Activated B cell treated with CpG ODN at 0.5 μM for 24 hours (primary cell): Measurements from ENCODE around the gene HEATR5A. TPM values are rescaled to one million over a fixed set of nuclear protein-coding genes. Genes with fewer than 3 reads are reported as not detected.

Experiments used
- ATAC-seq: fragments of 200-7000 bp; cut with Tn5 transposase; one replicate; pipeline ENCODE4 v1.10.0; 2021; ENCODE audit warnings: low read depth, mild to moderate bottlenecking, moderate library complexity
- CTCF ChIA-PET: fragments of 350-600 bp; sonication (Branson Sonifier 250); formaldehyde crosslinking; loops from one replicate; lab custom pipeline; 2021; ENCODE audit warnings: antibody characterized with exemption; lab: Charles Lee
- POLR2A ChIA-PET: fragments of 350-600 bp; sonication (Branson Sonifier 250); formaldehyde crosslinking; loops from one replicate; lab custom pipeline; 2021; ENCODE audit warnings: antibody characterized with exemption; lab: Charles Lee
- DNase-seq: peaks from one replicate; pipeline ENCODE4 v3.0.0; 2022
- H3K27ac Mint-ChIP-seq: one replicate; pipeline ENCODE4 v1.8.0; 2020; ENCODE audit warnings: mixed read lengths
- H3K27me3 Mint-ChIP-seq: one replicate; pipeline ENCODE4 v1.8.0; 2021; ENCODE audit warnings: mixed read lengths
- H3K36me3 Mint-ChIP-seq: one replicate; pipeline ENCODE4 v1.8.0; 2021; ENCODE audit warnings: low read depth, mixed read lengths
- H3K4me1 Mint-ChIP-seq: one replicate; pipeline ENCODE4 v1.8.0; 2021; ENCODE audit warnings: mixed read lengths
- H3K4me3 Mint-ChIP-seq: one replicate; pipeline ENCODE4 v1.8.0; 2020; ENCODE audit warnings: mild to moderate bottlenecking, mixed read lengths
- H3K9me3 Mint-ChIP-seq: one replicate; pipeline ENCODE4 v1.8.0; 2020; ENCODE audit warnings: mixed read lengths
- intact Hi-C: fragments of 100-400 bp; cut with micrococcal nuclease; formaldehyde crosslinking; loops from one replicate; pipeline ENCODE4 v1.15.1; 2024
- total RNA-seq: library from RNA; stranded (reverse); gene quantifications from 2 replicates; pipeline ENCODE4 v1.2.3, GENCODE V29; 2022
- TF ChIP-seq, protein P1 (sequence below): fragments of 200-600 bp; IDR thresholded peaks from one replicate; pipeline ENCODE4 v1.8.0; 2022; ENCODE audit warnings: antibody characterized with exemption, mild to moderate bottlenecking

HEATR5A gene
- total RNA-seq, 1 donor from 2014 or later, result 13.2 TPM

DNA sequence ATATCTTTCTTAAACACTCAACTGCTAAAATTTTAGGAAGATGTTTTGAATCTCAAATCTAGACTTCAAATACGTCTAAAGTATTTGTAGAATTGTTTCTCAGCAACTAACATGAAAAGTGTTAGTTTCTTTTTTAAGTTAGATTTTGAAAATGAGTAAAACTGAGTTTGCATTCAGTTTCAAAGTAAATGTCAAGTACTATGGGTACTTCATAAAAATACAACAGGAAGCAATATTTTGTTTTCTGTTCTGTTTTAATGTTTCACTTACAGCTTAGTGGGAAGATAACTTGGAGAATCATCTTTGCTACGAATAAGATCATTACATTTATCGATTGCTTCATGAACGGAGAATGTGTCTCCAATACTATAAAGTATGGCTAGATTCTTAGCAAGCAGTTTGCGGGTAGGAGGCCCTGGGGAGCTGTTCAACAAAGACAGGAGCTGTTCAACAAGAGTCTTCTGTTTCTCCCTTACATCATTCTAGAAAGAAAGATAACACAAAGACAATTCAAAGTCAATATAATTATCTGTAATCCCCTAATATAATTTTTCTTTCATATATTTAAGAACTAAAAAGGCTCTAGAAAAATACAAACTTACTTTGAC is 20.2 kb downstream of the HEATR5A start:
- POLR2A ChIA-PET, result no interaction called here
- Mint-ChIP-seq H3K36me3 (peaks cover 48% of the 10 kb centered on the region), H3K9me3 (no peaks in the 10 kb centered on the region), H3K27me3 (no peaks in the 10 kb centered on the region), H3K27ac (no peak overlapping the region), H3K4me3 (no peak overlapping the region), H3K4me1 (no peaks in the 10 kb centered on the region)
- CTCF ChIA-PET, result no interaction called here
- intact Hi-C loops, result no loop called here
- no peak for DNase-seq
- no peak for ATAC-seq
- TF ChIP-seq, protein P1, sequence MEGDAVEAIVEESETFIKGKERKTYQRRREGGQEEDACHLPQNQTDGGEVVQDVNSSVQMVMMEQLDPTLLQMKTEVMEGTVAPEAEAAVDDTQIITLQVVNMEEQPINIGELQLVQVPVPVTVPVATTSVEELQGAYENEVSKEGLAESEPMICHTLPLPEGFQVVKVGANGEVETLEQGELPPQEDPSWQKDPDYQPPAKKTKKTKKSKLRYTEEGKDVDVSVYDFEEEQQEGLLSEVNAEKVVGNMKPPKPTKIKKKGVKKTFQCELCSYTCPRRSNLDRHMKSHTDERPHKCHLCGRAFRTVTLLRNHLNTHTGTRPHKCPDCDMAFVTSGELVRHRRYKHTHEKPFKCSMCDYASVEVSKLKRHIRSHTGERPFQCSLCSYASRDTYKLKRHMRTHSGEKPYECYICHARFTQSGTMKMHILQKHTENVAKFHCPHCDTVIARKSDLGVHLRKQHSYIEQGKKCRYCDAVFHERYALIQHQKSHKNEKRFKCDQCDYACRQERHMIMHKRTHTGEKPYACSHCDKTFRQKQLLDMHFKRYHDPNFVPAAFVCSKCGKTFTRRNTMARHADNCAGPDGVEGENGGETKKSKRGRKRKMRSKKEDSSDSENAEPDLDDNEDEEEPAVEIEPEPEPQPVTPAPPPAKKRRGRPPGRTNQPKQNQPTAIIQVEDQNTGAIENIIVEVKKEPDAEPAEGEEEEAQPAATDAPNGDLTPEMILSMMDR, result no peak

DNA sequence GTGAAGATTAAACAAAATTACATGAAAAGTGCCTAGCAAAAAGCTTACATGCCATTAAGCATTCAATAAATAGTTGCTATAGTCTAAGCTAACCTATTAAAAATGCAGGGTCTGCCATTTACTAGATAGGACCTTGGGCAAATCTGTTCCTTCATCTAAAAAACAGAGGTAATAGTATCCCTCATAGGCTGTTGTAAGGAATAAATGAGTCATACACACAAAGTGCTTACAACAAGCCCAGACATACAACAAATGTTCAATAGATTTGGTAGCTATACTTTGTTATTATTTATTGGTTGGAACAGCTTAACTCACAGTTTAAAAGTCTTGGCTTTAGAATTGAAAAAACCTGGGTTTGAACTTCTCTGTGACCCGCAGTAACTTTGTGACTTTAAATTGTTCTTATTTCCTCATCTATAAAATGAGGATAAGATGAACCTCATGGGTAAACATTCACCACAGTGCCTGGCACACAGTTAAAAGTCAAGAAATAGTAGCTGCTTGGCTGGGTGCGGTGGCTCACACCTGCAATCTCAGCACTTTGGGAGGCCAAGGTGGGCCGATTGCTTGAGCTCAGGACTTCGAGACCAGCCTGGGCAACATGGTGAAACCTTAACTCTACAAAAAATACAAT is 24.7 kb downstream of the HEATR5A start:
- no peak overlapping the region for H3K4me3 Mint-ChIP-seq
- CTCF ChIA-PET, result interaction anchor here (1.3 kb wide), 1 partner anchor 32 kb away, joined by 3 read pairs; no protein-coding TSS in a partner anchor
- H3K36me3 Mint-ChIP-seq, result peaks cover 41% of the 10 kb centered on the region
- POLR2A ChIA-PET, result no interaction called here
- no peaks in the 10 kb centered on the region for H3K9me3 Mint-ChIP-seq
- DNase-seq (no peak), ATAC-seq (no peak)
- TF ChIP-seq, protein P1, result no peak
- H3K27ac Mint-ChIP-seq, result no peak overlapping the region
- intact Hi-C loops, result no loop called here
- no peaks in the 10 kb centered on the region for H3K27me3 Mint-ChIP-seq
- H3K4me1 Mint-ChIP-seq, result no peaks in the 10 kb centered on the region

DNA sequence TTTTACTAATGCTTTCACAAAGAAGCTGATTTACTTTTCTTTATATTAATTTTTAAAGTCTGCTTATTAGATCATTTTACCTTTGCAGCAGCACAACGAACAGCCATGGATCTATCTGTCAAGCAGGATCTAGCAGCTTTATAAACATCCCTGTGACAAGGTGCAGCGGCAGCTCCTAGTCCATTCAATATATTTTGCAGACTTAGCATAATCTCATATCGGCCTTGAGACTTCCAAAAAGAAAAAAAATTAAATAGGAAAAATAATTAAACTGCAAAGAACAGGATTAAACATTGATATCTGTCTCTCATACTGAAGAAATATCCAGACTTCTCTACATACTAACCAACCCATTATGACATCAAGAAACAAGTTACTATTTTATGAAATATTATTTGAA is 25.2 kb downstream of the HEATR5A start:
- ChIA-PET CTCF (interaction anchor here (1.3 kb wide), 1 partner anchor 33 kb away, joined by 3 read pairs; no protein-coding TSS in a partner anchor), POLR2A (no interaction called here)
- intact Hi-C loops, result no loop called here
- Mint-ChIP-seq H3K27me3 (no peaks in the 10 kb centered on the region), H3K4me1 (no peaks in the 10 kb centered on the region), H3K9me3 (no peaks in the 10 kb centered on the region), H3K27ac (no peak overlapping the region), H3K4me3 (no peak overlapping the region), H3K36me3 (peaks cover 39% of the 10 kb centered on the region)
- TF ChIP-seq, protein P1, result no peak
- ATAC-seq (no peak), DNase-seq (no peak)

DNA sequence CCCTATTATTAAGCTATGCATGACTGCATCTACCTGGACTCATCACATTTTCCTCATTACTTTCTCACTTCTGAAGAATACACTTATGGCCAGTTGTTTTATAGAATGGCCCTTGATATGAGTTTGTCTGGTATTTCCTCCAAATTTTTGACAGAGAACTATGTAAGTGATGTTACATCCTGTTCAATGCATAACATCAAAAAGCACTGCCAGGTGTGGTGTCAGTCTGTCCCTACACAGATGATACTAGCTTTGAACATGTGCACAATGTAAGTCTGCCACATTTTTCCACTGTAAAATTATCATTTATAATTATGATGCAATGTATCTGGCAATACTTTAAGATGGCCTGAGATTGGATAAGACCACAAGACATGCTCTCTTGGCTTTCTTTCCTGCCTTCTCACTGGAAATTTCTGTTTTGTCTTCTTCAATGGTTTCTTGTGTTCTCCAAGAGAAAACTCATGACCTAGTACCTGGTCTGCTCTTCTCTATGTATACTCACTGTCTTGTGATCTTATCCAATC is 28.3 kb downstream of the HEATR5A start:
- POLR2A ChIA-PET, result no interaction called here
- no peak for ATAC-seq
- H3K27ac Mint-ChIP-seq, result no peak overlapping the region

DNA sequence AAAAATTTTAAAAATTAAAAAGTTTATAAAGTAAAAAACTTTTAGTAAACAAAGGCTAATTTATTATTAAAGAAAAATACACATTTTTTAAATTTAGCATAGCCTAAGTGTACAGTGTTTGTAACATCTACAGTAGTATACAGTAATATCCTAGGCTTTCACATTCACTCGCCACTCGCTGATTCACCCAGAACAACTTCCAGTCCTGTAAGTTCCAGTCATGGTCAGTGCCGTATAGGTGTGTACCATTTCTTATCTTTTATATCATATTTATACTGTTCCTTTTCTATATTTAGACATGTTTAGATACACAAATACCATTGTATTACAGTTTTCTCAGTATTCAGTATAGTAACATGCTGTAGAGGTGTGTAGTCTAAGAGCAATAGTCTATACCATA is 28.9 kb downstream of the HEATR5A start:
- Mint-ChIP-seq H3K36me3 (peaks cover 28% of the 10 kb centered on the region), H3K4me3 (no peak overlapping the region), H3K9me3 (no peaks in the 10 kb centered on the region), H3K4me1 (no peaks in the 10 kb centered on the region), H3K27me3 (no peaks in the 10 kb centered on the region), H3K27ac (no peak overlapping the region)
- no peak for DNase-seq
- ChIA-PET CTCF (no interaction called here), POLR2A (no interaction called here)
- TF ChIP-seq, protein P1, result no peak
- no peak for ATAC-seq
- intact Hi-C loops, result no loop called here

More for the DNA sequence above, 28.3 kb downstream of the HEATR5A start:
- CTCF ChIA-PET, result no interaction called here
- Mint-ChIP-seq H3K4me3 (no peak overlapping the region), H3K27me3 (no peaks in the 10 kb centered on the region), H3K9me3 (no peaks in the 10 kb centered on the region), H3K36me3 (peaks cover 29% of the 10 kb centered on the region), H3K4me1 (no peaks in the 10 kb centered on the region)
- TF ChIP-seq, protein P1, result no peak
- intact Hi-C loops, result no loop called here
- no peak for DNase-seq
